Fibroblast of mammary gland (primary cell): ENCODE measurements around the gene HCN4.
A peak's percentile ranks its signal among the peaks of the same experiment; 100 is the strongest.
"Not testable (repeated sequence)": the region's sequence is repeated elsewhere in the genome, so short reads cannot be mapped to it uniquely, and the experiment has no call there.

Experiments used
- DNase-seq: peaks from one replicate; pipeline ENCODE4 v3.0.0-alpha.2; 2010; ENCODE audit warnings: low read depth
- H3K4me3 ChIP-seq: 2 replicates; pipeline ENCODE4 v1.5.1; 2011; ENCODE audit warnings: low read depth, mild to moderate bottlenecking, low read length, moderate library complexity; ENCODE audit not compliant: control insufficient read depth
- TF ChIP-seq, protein P1 (sequence below): conservative IDR thresholded peaks from 2 replicates; pipeline ENCODE4 v1.5.1; 2011; ENCODE audit warnings: low read depth, low read length, inconsistent platforms; ENCODE audit not compliant: control insufficient read depth, insufficient read depth

The HCN4 gene

DNA sequence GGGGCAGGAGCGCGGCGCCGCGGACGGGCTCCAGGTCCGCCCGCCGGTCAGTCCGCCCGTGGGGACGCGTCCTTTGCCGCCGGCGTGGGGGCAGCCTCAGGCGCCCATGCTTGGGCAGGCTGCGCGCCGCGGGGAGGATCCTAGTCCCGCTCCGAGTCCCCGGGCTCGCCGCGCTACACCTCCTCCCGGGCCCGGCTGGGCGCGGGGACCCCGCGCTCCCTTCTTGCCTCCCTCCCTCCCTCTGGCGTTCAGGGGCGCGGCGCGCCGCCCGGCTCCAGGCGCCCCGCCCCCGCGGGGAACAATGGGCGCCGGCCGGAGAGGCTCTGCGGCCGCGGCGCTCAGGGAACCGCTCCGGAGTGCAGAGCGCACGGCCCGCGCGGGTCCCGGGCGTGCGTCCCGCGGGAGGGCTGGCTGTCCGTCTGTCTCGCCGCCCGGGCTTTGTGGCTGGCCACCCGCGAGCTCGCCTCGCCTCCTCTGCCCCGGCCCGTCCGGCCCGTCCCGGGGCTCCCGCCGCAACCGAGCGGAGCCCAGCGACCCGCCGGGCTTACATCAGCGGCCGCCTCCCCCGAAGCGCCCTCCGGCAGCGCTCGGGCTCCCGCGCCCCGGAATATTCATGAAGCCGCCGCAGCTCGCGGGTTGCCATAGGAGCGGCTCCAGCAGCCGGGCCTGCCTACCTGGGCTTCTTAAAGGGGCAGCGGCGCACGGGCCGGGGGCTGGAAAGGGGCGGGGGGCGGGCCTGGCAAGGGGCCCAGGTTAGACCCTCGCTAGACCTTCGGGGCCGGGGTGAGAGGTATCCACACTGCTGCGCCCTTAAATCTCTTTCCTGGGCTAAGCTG, at the start of gene HCN4:
HCN4 (minus strand) TSS at position 658 of the 836 bp plus-strand sequence. CDS start 688 bp downstream, outside the sequence.
- no peak within 1 kb of the TSS for H3K4me3 ChIP-seq
- DNase-seq, result no peak
- TF ChIP-seq, protein P1, sequence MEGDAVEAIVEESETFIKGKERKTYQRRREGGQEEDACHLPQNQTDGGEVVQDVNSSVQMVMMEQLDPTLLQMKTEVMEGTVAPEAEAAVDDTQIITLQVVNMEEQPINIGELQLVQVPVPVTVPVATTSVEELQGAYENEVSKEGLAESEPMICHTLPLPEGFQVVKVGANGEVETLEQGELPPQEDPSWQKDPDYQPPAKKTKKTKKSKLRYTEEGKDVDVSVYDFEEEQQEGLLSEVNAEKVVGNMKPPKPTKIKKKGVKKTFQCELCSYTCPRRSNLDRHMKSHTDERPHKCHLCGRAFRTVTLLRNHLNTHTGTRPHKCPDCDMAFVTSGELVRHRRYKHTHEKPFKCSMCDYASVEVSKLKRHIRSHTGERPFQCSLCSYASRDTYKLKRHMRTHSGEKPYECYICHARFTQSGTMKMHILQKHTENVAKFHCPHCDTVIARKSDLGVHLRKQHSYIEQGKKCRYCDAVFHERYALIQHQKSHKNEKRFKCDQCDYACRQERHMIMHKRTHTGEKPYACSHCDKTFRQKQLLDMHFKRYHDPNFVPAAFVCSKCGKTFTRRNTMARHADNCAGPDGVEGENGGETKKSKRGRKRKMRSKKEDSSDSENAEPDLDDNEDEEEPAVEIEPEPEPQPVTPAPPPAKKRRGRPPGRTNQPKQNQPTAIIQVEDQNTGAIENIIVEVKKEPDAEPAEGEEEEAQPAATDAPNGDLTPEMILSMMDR, result no peak

DNA sequence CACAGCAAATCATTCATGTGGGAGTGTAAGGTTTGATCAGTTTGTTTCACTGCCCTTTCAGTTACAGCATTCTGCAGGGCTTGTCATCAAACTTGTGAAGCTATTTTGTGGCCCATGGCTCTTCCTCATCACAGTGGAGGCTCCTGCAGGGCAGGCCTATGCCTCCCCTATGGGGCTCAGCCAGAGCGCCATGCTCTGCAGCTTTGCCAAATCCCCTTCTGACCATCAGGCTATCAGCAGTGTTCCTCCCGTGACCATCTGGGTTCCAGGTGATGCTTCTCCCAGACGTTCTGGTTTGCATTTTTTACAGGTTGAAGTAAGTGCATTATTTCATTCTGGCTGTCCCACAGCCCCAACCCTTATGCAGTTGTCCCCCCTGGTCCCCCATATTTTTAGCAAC, 46.1 kb upstream of the HCN4 start:
- H3K4me3 ChIP-seq, result no peak overlapping the region
- TF ChIP-seq, protein P1, result no peak
- DNase-seq, result no peak

- H3K4me3 ChIP-seq, result no peak overlapping the region
- DNase-seq, result peak; percentile 54
- TF ChIP-seq, protein P1, result no peak
Measured at GRCh38 chr15:73403171-73403570, 34.4 kb upstream of the HCN4 start.

GRCh38 chr15:73400222-73400621, 31.5 kb upstream of the HCN4 start:
- peak; percentile 25 for DNase-seq
- not testable (repeated sequence) for H3K4me3 ChIP-seq

DNA sequence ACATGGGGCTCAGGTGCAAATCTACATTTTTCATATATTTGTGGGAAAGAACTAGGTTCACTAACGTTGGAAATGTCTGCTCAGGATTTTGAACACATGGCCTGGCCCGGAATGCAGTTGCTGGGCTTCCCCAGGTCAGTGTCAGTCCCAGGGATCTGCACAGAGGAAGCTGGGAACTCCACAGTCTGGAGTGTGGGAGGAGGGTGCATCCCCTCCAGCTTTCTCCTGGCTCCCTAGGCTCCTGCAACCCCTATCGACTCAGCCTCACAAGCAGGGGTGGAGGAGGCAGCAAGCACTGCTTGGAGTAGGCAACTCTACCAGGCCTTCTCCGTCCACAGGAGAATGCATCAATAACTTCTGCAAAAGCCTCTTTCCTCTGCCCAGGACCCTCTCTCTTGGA, 30.1 kb upstream of the HCN4 start:
- no peak for DNase-seq
- TF ChIP-seq, protein P1, result no peak

GRCh38 chr15:73397461-73397860, 28.7 kb upstream of the HCN4 start:
- H3K4me3 ChIP-seq, result no peak overlapping the region
- DNase-seq, result no peak
- TF ChIP-seq, protein P1, result no peak

More for the DNA sequence above, 30.1 kb upstream of the HCN4 start:
- no peak overlapping the region for H3K4me3 ChIP-seq

DNA sequence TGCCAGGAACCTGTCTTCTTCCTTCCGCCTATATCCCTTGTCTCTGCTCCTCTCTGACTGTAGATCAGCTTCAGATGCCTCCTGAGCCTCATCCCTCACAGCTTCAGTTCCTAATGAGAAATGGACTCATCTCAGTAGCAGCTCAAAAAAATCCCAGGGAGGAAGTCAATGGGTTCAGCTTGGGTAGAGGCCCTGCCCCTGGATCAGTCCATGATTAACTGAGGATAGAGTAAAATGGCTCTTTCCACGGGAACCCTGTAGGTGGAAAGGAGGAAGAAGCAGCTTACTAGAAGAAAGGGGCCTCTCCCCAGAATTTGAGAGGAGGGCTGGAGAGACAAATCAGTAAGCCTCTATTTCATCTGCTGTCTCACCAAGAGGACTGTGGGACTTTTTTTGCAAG, 26.9 kb upstream of the HCN4 start:
- no peak overlapping the region for H3K4me3 ChIP-seq
- no peak for DNase-seq
- TF ChIP-seq, protein P1, result no peak
